SK-N-SH treated with all-trans-retinoic acid at 6 μM for 48 hours (cell line): Measurements from ENCODE around the gene DEFB127.

Source experiments
- ARNTL ChIP-seq: fragments of 450-650 bp; formaldehyde crosslinking; IDR thresholded peaks from 2 replicates; pipeline ENCODE4 v1.5.0; 2020; ENCODE audit warnings: low read depth, mild to moderate bottlenecking, moderate library complexity, borderline replicate concordance
- RARB ChIP-seq: fragments of 250-450 bp; sonication (Bioruptor Pico); IDR thresholded peaks from 2 replicates; pipeline ENCODE4 v1.8.0; 2021; ENCODE audit warnings: mild to moderate bottlenecking, moderate library complexity
- SNAI2 ChIP-seq: fragments of 250-450 bp; sonication (Bioruptor Pico); IDR thresholded peaks from 2 replicates; pipeline ENCODE4 v1.5.0; 2020; ENCODE audit warnings: mild to moderate bottlenecking, moderate library complexity
- TOX ChIP-seq: fragments of 250-450 bp; sonication (Bioruptor Pico); IDR thresholded peaks from 2 replicates; pipeline ENCODE4 v1.8.0; 2021; ENCODE audit warnings: mild to moderate bottlenecking, moderate library complexity, borderline replicate concordance
- ZC3H10 ChIP-seq: fragments of 250-450 bp; sonication (Bioruptor Pico); IDR thresholded peaks from 2 replicates; pipeline ENCODE4 v1.5.1; 2021; ENCODE audit warnings: mild to moderate bottlenecking, moderate library complexity
- ZFP3 ChIP-seq: fragments of 250-450 bp; sonication (Bioruptor Pico); IDR thresholded peaks from 2 replicates; pipeline ENCODE4 v1.5.0; 2020; ENCODE audit warnings: mild to moderate bottlenecking, moderate library complexity
- ZFP30 ChIP-seq: fragments of 450-650 bp; formaldehyde crosslinking; IDR thresholded peaks from 2 replicates; pipeline ENCODE4 v1.5.0; 2022; ENCODE audit warnings: mild to moderate bottlenecking, moderate library complexity
- ZNF8 ChIP-seq: fragments of 450-650 bp; formaldehyde crosslinking; IDR thresholded peaks from 2 replicates; pipeline ENCODE4 v1.5.0; 2020; ENCODE audit warnings: mild to moderate bottlenecking, moderate library complexity
- TF ChIP-seq, protein P1 (sequence below): fragments of 250-450 bp; sonication (Bioruptor Pico); IDR thresholded peaks from 2 replicates; pipeline ENCODE4 v1.8.0; 2020; ENCODE audit warnings: mild to moderate bottlenecking, moderate library complexity, borderline replicate concordance
- TF ChIP-seq, protein P2 (sequence below): fragments of 250-450 bp; sonication (Bioruptor Pico); IDR thresholded peaks from 2 replicates; pipeline ENCODE4 v1.5.1; 2021; ENCODE audit warnings: mild to moderate bottlenecking, moderate library complexity

GRCh38 chr20:112396-112795, 44.9 kb upstream of the DEFB127 start:
- no peak for TF ChIP-seq ZFP3 (CRISPR knock-in tag)
- TF ChIP-seq SNAI2 (CRISPR knock-in tag), result no peak
- no peak for TF ChIP-seq RARB (CRISPR knock-in tag)
- no peak for TF ChIP-seq ZFP30
- TF ChIP-seq, protein P1, sequence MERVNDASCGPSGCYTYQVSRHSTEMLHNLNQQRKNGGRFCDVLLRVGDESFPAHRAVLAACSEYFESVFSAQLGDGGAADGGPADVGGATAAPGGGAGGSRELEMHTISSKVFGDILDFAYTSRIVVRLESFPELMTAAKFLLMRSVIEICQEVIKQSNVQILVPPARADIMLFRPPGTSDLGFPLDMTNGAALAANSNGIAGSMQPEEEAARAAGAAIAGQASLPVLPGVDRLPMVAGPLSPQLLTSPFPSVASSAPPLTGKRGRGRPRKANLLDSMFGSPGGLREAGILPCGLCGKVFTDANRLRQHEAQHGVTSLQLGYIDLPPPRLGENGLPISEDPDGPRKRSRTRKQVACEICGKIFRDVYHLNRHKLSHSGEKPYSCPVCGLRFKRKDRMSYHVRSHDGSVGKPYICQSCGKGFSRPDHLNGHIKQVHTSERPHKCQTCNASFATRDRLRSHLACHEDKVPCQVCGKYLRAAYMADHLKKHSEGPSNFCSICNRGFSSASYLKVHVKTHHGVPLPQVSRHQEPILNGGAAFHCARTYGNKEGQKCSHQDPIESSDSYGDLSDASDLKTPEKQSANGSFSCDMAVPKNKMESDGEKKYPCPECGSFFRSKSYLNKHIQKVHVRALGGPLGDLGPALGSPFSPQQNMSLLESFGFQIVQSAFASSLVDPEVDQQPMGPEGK (CRISPR knock-in tag), result no peak
- no peak for TF ChIP-seq TOX (CRISPR knock-in tag)
- TF ChIP-seq, protein P2, sequence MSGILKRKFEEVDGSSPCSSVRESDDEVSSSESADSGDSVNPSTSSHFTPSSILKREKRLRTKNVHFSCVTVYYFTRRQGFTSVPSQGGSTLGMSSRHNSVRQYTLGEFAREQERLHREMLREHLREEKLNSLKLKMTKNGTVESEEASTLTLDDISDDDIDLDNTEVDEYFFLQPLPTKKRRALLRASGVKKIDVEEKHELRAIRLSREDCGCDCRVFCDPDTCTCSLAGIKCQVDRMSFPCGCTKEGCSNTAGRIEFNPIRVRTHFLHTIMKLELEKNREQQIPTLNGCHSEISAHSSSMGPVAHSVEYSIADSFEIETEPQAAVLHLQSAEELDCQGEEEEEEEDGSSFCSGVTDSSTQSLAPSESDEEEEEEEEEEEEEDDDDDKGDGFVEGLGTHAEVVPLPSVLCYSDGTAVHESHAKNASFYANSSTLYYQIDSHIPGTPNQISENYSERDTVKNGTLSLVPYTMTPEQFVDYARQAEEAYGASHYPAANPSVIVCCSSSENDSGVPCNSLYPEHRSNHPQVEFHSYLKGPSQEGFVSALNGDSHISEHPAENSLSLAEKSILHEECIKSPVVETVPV (CRISPR knock-in tag), result no peak
- no peak for TF ChIP-seq ZC3H10 (CRISPR knock-in tag)
- no peak for TF ChIP-seq ZNF8 (CRISPR knock-in tag)
- no peak for TF ChIP-seq ARNTL (CRISPR knock-in tag)
